ENCODE results near the gene PDCL3.

Gene PDCL3

GRCh38 chr2:100535855-100536254, 26.9 kb upstream of the PDCL3 start:
- Histone ChIP-seq H3K4me1 (ENCODE audit: insufficient read depth, low read length) (no peaks in the 10 kb centered on the region), H3K36me3 (ENCODE audit: insufficient read depth, low read length) (no peaks in the 10 kb centered on the region), H3K9me3 (ENCODE audit: insufficient read depth, low read depth, low read length) (no peaks in the 10 kb centered on the region), H3K4me3 (ENCODE audit: low read length) (no peak overlapping the region), H3K9ac (ENCODE audit: low read depth, low read length) (no peak overlapping the region), H3K27me3 (ENCODE audit: insufficient read depth, low read length) (no peaks in the 10 kb centered on the region), H3K27ac (ENCODE audit: low read depth, low read length) (no peak overlapping the region)
- 82% methylated on average over 2 of the region's 2 CpGs for WGBS

- Histone ChIP-seq H3K27ac (ENCODE audit: low read depth, low read length) (no peak overlapping the region), H3K36me3 (ENCODE audit: insufficient read depth, low read length) (no peaks in the 10 kb centered on the region), H3K27me3 (ENCODE audit: insufficient read depth, low read length) (no peaks in the 10 kb centered on the region), H3K9me3 (ENCODE audit: insufficient read depth, low read depth, low read length) (no peaks in the 10 kb centered on the region), H3K4me1 (ENCODE audit: insufficient read depth, low read length) (no peaks in the 10 kb centered on the region), H3K9ac (ENCODE audit: low read depth, low read length) (no peak overlapping the region), H3K4me3 (ENCODE audit: low read length) (no peak overlapping the region)
- WGBS, result 68% methylated on average over 9 of the region's 9 CpGs
Observed at GRCh38 chr2:100537918-100538317, 24.9 kb upstream of the PDCL3 start.

GRCh38 chr2:100539221-100539620, 23.6 kb upstream of the PDCL3 start:
- Histone ChIP-seq H3K27ac (ENCODE audit: low read depth, low read length) (no peak overlapping the region), H3K4me1 (ENCODE audit: insufficient read depth, low read length) (no peaks in the 10 kb centered on the region), H3K36me3 (ENCODE audit: insufficient read depth, low read length) (no peaks in the 10 kb centered on the region), H3K4me3 (ENCODE audit: low read length) (no peak overlapping the region), H3K9ac (ENCODE audit: low read depth, low read length) (no peak overlapping the region), H3K9me3 (ENCODE audit: insufficient read depth, low read depth, low read length) (peaks cover 9% of the 10 kb centered on the region), H3K27me3 (ENCODE audit: insufficient read depth, low read length) (no peaks in the 10 kb centered on the region)
- 76% methylated on average over 1 of the region's 1 CpG for WGBS

GRCh38 chr2:100541404-100541803, 21.4 kb upstream of the PDCL3 start:
- Histone ChIP-seq H3K36me3 (ENCODE audit: insufficient read depth, low read length) (no peaks in the 10 kb centered on the region), H3K27ac (ENCODE audit: low read depth, low read length) (no peak overlapping the region), H3K4me3 (ENCODE audit: low read length) (no peak overlapping the region), H3K4me1 (ENCODE audit: insufficient read depth, low read length) (no peaks in the 10 kb centered on the region), H3K9ac (ENCODE audit: low read depth, low read length) (no peak overlapping the region), H3K9me3 (ENCODE audit: insufficient read depth, low read depth, low read length) (peaks cover 9% of the 10 kb centered on the region), H3K27me3 (ENCODE audit: insufficient read depth, low read length) (no peaks in the 10 kb centered on the region)
- WGBS, result 88% methylated on average over 3 of the region's 3 CpGs

- Histone ChIP-seq H3K27me3 (ENCODE audit: insufficient read depth, low read length) (no peaks in the 10 kb centered on the region), H3K4me3 (ENCODE audit: low read length) (no peak overlapping the region), H3K9ac (ENCODE audit: low read depth, low read length) (no peak overlapping the region), H3K4me1 (ENCODE audit: insufficient read depth, low read length) (no peaks in the 10 kb centered on the region), H3K36me3 (ENCODE audit: insufficient read depth, low read length) (no peaks in the 10 kb centered on the region), H3K9me3 (ENCODE audit: insufficient read depth, low read depth, low read length) (peaks cover 9% of the 10 kb centered on the region), H3K27ac (ENCODE audit: low read depth, low read length) (no peak overlapping the region)
- WGBS, result 96% methylated on average over 6 of the region's 6 CpGs
Observed at GRCh38 chr2:100542418-100542817, 20.4 kb upstream of the PDCL3 start.

GRCh38 chr2:100544911-100545596, 17.7 kb upstream of the PDCL3 start:
- Histone ChIP-seq H3K36me3 (ENCODE audit: insufficient read depth, low read length) (no peaks in the 10 kb centered on the region), H3K27ac (ENCODE audit: low read depth, low read length) (no peak overlapping the region), H3K4me3 (ENCODE audit: low read length) (no peak overlapping the region), H3K4me1 (ENCODE audit: insufficient read depth, low read length) (no peaks in the 10 kb centered on the region), H3K9me3 (ENCODE audit: insufficient read depth, low read depth, low read length) (peaks cover 9% of the 10 kb centered on the region), H3K27me3 (ENCODE audit: insufficient read depth, low read length) (no peaks in the 10 kb centered on the region), H3K9ac (ENCODE audit: low read depth, low read length) (no peak overlapping the region)
- WGBS, result 96% methylated on average over 6 of the region's 7 CpGs

GRCh38 chr2:100546469-100546868, 16.3 kb upstream of the PDCL3 start:
- Histone ChIP-seq H3K9me3 (ENCODE audit: insufficient read depth, low read depth, low read length) (peaks cover 9% of the 10 kb centered on the region), H3K4me1 (ENCODE audit: insufficient read depth, low read length) (no peaks in the 10 kb centered on the region), H3K27ac (ENCODE audit: low read depth, low read length) (no peak overlapping the region), H3K27me3 (ENCODE audit: insufficient read depth, low read length) (no peaks in the 10 kb centered on the region), H3K4me3 (ENCODE audit: low read length) (no peak overlapping the region), H3K36me3 (ENCODE audit: insufficient read depth, low read length) (no peaks in the 10 kb centered on the region), H3K9ac (ENCODE audit: low read depth, low read length) (no peak overlapping the region)
- WGBS, result 94% methylated on average over 4 of the region's 4 CpGs

- Histone ChIP-seq H3K27ac (ENCODE audit: low read depth, low read length) (no peak overlapping the region), H3K27me3 (ENCODE audit: insufficient read depth, low read length) (no peaks in the 10 kb centered on the region), H3K9me3 (ENCODE audit: insufficient read depth, low read depth, low read length) (peaks cover 1% of the 10 kb centered on the region), H3K9ac (ENCODE audit: low read depth, low read length) (no peak overlapping the region), H3K36me3 (ENCODE audit: insufficient read depth, low read length) (no peaks in the 10 kb centered on the region), H3K4me3 (ENCODE audit: low read length) (no peak overlapping the region), H3K4me1 (ENCODE audit: insufficient read depth, low read length) (no peaks in the 10 kb centered on the region)
- 88% methylated on average over 1 of the region's 1 CpG for WGBS
Observed at GRCh38 chr2:100548771-100549170, 14.0 kb upstream of the PDCL3 start.

- no peak overlapping the region for H3K4me3 ChIP-seq (ENCODE audit: low read length)
- no peak overlapping the region for H3K27ac ChIP-seq (ENCODE audit: low read depth, low read length)
- H3K4me1 ChIP-seq (ENCODE audit: insufficient read depth, low read length), result no peaks in the 10 kb centered on the region
- H3K9me3 ChIP-seq (ENCODE audit: insufficient read depth, low read depth, low read length), result no peaks in the 10 kb centered on the region
- H3K36me3 ChIP-seq (ENCODE audit: insufficient read depth, low read length), result no peaks in the 10 kb centered on the region
- H3K9ac ChIP-seq (ENCODE audit: low read depth, low read length), result no peak overlapping the region
- H3K27me3 ChIP-seq (ENCODE audit: insufficient read depth, low read length), result no peaks in the 10 kb centered on the region
- 98% methylated on average over 4 of the region's 5 CpGs for WGBS
Observed at GRCh38 chr2:100551303-100551702, 11.5 kb upstream of the PDCL3 start.

GRCh38 chr2:100554798-100555407, 7.9 kb upstream of the PDCL3 start:
- H3K9ac ChIP-seq (ENCODE audit: low read depth, low read length), result no peak overlapping the region
- no peaks in the 10 kb centered on the region for H3K36me3 ChIP-seq (ENCODE audit: insufficient read depth, low read length)
- no peaks in the 10 kb centered on the region for H3K4me1 ChIP-seq (ENCODE audit: insufficient read depth, low read length)
- no peaks in the 10 kb centered on the region for H3K9me3 ChIP-seq (ENCODE audit: insufficient read depth, low read depth, low read length)
- no peak overlapping the region for H3K4me3 ChIP-seq (ENCODE audit: low read length)
- no peak overlapping the region for H3K27ac ChIP-seq (ENCODE audit: low read depth, low read length)
- no peaks in the 10 kb centered on the region for H3K27me3 ChIP-seq (ENCODE audit: insufficient read depth, low read length)
- WGBS, result 87% methylated on average over 8 of the region's 10 CpGs

GRCh38 chr2:100556746-100557145, 6.0 kb upstream of the PDCL3 start:
- peaks cover 4% of the 10 kb centered on the region for H3K4me1 ChIP-seq (ENCODE audit: insufficient read depth, low read length)
- no peaks in the 10 kb centered on the region for H3K9me3 ChIP-seq (ENCODE audit: insufficient read depth, low read depth, low read length)
- H3K27ac ChIP-seq (ENCODE audit: low read depth, low read length), result no peak overlapping the region
- 96% methylated on average over 4 of the region's 4 CpGs for WGBS
- no peaks in the 10 kb centered on the region for H3K27me3 ChIP-seq (ENCODE audit: insufficient read depth, low read length)
- no peak overlapping the region for H3K9ac ChIP-seq (ENCODE audit: low read depth, low read length)
- H3K36me3 ChIP-seq (ENCODE audit: insufficient read depth, low read length), result no peaks in the 10 kb centered on the region
- H3K4me3 ChIP-seq (ENCODE audit: low read length), result no peak overlapping the region

Measured in HUES64 (cell line).